ENCODE measurements around the gene SGCD.
"Not testable (repeated sequence)": the region's sequence is repeated elsewhere in the genome, so short reads cannot be mapped to it uniquely, and the experiment has no call there.

The SGCD gene

DNA sequence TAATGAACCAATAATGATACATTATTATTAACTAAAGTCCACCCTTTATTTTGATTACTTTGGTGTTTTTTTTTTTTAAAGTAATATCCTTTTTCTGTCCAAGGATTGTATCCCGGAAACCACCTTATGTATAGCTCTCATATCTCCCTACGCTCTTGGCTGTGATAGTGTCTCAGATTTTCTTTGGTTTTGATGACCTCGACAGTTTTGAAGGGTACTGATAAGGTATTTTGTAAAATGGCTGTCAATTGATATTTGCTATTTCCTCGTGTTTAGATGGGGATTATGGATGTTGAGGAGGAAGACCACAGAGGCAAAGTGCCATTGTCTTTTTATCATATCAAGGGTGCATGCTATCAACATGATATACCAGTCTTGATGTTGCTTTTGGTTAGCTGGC lies 259.0 kb downstream of the SGCD start:
- no peak for TF ChIP-seq POLR2A (IDR thresholded peaks at IDR 0.05; ENCODE audit: low read depth, low read length)
- no peak for FAIRE-seq
- no peak for DNase-seq (ENCODE audit: insufficient read length, low spot score)

DNA sequence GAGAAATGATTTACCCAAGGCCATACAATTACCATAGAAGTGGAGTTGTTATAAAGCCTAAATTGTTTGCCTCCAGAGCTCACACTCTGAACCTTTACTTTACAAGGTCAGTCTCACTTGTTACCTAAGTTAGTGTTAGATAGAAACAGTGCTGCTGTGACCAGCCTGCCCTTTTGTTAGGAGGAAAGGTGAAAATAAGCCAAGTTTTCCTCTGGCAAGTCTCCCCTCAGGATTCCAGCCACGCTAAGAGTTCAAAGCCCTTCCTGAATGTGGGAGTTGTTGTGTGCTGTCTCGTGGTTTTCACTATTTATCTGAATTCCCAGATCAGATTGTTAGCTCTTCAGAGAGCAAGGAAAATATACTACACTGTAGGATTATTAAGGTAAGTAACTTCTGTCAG lies 260.0 kb downstream of the SGCD start:
- DNase-seq (ENCODE audit: insufficient read length, low spot score) (no peak), FAIRE-seq (no peak)
- no peak for TF ChIP-seq POLR2A (IDR thresholded peaks at IDR 0.05; ENCODE audit: low read depth, low read length)

DNA sequence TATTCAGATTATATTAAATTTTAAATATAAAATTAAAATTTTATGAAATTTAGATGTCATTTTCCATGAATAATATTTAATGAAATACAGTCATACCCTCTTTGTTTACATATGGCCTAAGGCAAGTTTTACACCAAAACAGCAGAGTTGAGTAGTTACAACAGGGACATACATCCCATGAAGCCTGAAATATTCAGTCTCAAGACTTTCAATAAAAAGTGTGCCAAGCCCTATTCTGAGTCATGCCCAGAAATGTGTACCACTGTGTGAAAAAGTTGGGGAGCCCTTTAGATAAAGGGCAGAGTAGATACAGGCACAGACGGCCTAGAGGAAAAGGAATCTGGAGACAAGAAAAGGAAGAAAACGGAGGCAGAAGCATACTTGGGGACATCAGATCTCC lies 261.3 kb downstream of the SGCD start:
- FAIRE-seq (no peak), DNase-seq (ENCODE audit: insufficient read length, low spot score) (no peak)
- no peak for TF ChIP-seq POLR2A (IDR thresholded peaks at IDR 0.05; ENCODE audit: low read depth, low read length)

DNA sequence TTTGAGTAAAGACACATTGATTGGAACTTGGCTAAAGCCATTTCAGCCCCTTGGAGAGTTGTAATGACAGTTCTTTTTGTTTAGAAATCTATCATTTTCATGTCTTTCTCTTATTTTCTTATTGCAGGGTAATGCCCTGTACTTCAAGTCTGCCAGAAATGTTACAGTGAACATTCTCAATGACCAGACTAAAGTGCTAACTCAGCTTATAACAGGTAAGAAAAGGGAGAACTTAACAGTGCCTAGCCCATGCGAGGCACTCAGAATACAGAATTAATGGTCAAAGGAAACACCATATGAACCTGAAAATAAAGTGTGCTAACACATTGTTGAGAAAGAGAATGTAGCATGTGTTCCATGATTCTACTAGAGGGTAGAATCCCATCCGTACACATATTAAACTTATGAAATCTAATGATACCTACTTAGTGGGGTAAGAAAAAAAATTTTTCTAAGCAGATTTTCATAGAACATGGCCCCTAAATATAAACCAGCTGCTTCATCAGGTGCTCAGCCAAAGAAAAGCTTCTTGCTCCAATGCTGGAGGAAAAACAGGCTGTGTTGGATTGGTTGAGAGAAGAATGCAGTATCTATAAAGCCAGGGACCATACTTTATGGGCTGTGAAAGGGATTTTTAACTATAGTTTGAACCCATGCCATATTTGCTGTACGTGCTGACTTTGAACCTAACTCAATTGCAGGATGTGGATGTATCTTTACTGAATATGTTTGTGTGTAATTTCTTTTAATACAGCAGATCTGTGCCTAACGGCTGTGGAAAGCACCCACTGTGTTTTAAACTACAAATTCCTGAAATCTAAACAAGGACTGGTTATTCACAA lies 262.4 kb downstream of the SGCD start:
- TF ChIP-seq POLR2A (IDR thresholded peaks at IDR 0.05; ENCODE audit: low read depth, low read length): no peak
- DNase-seq (ENCODE audit: insufficient read length, low spot score): no peak
- no peak for FAIRE-seq

DNA sequence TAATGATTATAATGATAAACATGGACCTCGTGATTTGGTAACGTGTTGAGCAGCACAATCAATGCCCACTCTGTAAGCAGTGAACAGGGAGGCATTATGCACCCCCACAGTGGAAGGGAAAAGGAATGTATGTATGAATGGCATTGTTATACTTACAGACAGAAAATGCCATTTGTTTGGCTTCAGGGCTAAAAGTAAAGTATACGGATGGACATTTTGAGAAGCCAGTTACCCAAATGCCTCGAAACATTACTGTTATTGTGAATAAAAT lies 262.9 kb downstream of the SGCD start:
- FAIRE-seq: no peak
- no peak for DNase-seq (ENCODE audit: insufficient read length, low spot score)
- no peak for TF ChIP-seq POLR2A (IDR thresholded peaks at IDR 0.05; ENCODE audit: low read depth, low read length)

DNA sequence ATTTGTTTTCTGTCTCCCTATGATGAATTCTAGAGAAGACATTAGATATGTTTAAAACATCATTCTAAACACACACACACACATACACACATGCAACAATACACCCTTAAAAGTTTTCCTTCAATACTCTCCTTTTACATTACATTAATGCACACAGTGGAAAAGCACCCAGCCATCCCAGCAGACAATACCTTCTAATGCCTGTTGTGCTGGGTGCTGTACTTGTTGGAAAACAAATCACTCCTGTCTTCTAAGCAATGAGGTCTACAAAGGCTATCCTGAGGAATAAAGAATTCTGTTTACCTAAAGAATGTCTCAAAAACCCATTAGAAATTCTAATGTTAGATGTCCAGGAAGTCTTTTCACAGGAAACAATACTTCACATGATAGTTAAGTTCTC lies 264.0 kb downstream of the SGCD start:
- DNase-seq (ENCODE audit: insufficient read length, low spot score) (no peak), FAIRE-seq (no peak)
- TF ChIP-seq POLR2A (IDR thresholded peaks at IDR 0.05; ENCODE audit: low read depth, low read length): no peak

DNA sequence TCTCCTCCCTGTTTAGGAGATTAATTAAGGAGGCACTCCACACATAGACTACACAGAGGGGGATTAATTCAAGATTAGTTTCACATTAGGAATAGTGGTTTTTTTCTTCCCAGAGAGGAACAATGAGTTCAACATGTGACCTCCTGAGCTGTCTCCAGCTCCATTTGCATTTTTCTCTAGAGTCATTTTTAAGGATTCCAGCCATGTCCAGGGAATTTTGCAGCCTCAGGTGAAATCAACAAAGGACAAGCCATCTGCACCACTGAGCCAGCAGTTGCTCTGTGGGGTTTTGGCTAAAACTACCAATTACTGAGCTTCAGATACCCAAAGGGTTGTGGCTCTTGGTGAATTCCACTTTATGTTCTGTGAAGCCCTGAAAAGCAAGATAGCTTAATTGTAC lies 264.7 kb downstream of the SGCD start:
- no peak for DNase-seq (ENCODE audit: insufficient read length, low spot score)
- no peak for TF ChIP-seq POLR2A (IDR thresholded peaks at IDR 0.05; ENCODE audit: low read depth, low read length)
- FAIRE-seq: no peak

DNA sequence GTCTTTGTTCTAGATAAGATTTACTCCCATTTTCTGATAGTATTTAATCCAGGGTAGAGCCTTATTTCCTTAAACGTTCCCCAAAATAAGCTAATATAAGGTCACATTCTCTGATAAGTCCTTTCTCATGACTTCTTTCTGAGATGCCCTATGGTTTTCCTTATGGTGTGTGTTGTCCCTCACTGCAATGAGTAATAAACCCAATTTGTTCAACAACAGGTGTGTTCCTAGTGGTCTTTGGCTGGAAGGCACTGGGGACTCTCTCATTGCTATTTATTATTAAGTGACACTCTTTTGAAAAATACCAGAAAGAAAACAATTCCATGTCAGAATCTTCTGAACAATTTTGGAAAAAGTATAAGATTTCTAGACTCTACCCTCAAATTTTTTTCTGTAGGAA lies 266.6 kb downstream of the SGCD start:
- DNase-seq (ENCODE audit: insufficient read length, low spot score): no peak
- FAIRE-seq: no peak
- TF ChIP-seq POLR2A (IDR thresholded peaks at IDR 0.05; ENCODE audit: low read depth, low read length): no peak

DNA sequence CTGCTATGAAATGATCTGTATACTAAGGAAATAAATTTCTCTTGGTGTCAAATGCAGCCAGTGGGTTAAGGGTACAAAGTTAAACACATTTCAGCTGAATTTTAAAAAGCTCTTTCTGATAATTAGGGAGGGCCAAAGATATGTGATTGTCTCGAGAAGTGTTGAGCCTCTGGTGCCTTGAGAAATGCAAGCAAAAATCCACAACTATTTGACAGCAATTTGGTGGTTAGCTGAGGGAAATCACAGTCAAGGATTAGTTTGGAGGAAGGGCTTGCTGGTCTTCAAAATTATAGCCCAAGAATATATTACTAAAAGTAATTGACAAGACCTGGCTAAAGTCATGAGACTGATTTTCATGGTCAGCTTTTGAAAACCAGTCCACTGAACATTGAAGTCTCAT lies 267.4 kb downstream of the SGCD start:
- TF ChIP-seq POLR2A (IDR thresholded peaks at IDR 0.05; ENCODE audit: low read depth, low read length): no peak

DNA sequence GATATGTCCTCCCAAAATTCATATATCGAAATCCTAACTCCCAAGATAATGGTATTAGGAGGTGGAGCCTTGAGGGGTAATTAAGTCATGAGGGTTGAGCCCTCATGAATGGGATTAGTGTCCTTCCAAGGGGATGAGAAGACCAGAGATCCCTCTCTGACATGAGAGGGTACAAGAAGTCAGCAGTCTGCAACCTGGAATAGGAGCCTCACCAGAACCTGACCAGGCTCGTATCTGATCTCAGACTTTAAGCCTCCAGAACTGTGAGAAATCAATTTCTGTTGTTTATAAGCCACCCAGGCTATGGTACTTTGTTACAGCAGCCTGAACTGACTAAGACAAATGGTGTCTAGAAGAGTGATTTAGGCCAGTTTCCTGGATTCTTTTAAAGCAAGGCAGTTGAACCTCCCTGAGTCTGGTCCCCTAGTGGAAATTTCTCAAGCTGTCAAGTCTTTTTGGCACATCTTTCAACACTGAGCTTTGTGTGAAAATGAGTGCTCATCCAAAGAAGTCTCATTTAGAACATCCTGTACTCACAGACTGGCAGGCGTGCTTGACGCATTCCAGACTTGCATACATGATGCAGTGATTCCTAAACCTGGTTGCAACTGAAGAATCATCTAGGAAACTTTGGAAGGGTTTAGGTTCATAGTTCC lies 268.3 kb downstream of the SGCD start:
- no peak for FAIRE-seq

More for the DNA sequence above, 267.4 kb downstream of the SGCD start:
- FAIRE-seq (no peak), DNase-seq (ENCODE audit: insufficient read length, low spot score) (no peak)

DNA sequence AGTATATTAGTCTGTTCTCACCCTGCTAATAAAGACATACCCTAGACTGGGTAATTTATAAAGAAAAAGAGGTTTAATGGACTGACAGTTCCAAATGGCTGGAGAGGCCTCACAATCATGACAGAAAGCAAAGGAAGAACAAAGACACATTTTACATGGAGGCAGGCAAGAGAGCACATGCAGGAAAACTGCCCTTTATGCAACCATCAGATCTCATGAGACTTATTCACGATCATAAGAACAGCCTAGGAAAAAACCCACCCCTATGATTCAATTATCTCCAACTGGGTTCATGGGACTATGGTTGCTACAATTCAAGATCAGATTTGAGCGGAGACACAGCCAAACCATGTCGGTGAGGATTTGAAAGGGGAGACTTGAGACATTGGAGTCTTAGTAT lies 270.3 kb downstream of the SGCD start:
- no peak for DNase-seq (ENCODE audit: insufficient read length, low spot score)
- no peak for TF ChIP-seq POLR2A (IDR thresholded peaks at IDR 0.05; ENCODE audit: low read depth, low read length)
- FAIRE-seq: no peak

More for the DNA sequence above, 268.3 kb downstream of the SGCD start:
- no peak for TF ChIP-seq POLR2A (IDR thresholded peaks at IDR 0.05; ENCODE audit: low read depth, low read length)
- no peak for DNase-seq (ENCODE audit: insufficient read length, low spot score)

DNA sequence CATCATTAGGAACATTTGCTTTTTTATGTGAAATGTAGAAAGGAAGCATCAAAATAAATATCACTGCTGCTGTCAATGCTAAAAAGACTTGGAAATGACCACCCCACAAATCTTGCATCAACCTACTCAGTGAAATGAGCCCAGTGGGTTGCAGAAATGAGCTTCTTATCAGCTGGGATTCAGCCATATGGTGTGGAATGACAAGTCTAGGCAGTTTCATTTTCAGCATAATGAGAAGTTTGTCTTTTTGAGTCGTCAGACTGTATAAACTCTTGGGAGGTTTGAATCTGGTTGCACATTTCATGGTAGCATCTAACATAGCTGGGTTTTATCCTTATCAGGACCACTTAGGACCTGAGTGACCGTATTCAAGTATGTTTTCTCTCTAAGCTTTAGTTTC lies 272.0 kb downstream of the SGCD start:
- FAIRE-seq: no peak

DNA sequence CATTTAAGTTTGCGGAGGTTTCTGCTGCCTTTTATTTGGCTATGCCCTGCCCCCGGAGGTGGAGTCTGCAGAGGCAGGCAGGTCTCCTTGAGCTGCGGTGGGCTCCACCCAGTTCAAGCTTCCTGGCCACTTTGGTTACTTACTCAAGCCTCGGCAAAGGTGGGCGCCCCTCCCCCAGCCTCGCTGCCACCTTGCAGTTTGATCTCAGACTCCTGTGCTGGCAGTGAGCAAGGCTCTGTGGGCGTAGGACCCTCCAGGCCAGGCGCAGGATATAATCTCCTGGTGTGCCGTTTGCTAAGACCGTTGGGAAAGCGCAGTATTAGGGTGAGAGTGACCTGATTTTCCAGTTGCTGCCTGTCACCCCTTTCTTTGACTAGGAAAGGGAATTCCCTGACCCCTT lies 283.6 kb downstream of the SGCD start:
- FAIRE-seq: not testable (repeated sequence)

More for the DNA sequence above, 272.0 kb downstream of the SGCD start:
- no peak for DNase-seq (ENCODE audit: insufficient read length, low spot score)
- TF ChIP-seq POLR2A (IDR thresholded peaks at IDR 0.05; ENCODE audit: low read depth, low read length): no peak

DNA sequence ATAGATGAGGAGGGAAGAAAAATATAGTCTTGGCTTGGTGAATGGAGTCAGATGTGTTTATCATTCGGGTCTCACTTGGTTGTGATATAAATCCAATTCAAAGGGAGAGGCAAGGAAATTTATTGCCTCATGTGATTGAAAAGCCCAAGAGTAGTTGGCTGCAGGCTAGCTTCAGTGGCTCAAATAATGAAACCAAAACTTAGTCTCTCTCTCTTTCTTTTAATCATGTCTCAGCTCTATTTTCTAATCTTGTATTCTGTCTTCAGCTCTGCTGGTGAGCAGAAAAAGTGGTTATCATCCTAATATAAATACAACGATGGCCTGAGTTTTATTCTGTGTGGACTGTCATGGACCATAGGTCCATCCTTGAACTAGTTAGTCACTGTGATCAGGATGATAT lies 288.9 kb downstream of the SGCD start:
- TF ChIP-seq POLR2A (IDR thresholded peaks at IDR 0.05; ENCODE audit: low read depth, low read length): no peak
- DNase-seq (ENCODE audit: insufficient read length, low spot score) (no peak), FAIRE-seq (no peak)

More for the DNA sequence above, 283.6 kb downstream of the SGCD start:
- not testable (repeated sequence) for DNase-seq (ENCODE audit: insufficient read length, low spot score)

DNA sequence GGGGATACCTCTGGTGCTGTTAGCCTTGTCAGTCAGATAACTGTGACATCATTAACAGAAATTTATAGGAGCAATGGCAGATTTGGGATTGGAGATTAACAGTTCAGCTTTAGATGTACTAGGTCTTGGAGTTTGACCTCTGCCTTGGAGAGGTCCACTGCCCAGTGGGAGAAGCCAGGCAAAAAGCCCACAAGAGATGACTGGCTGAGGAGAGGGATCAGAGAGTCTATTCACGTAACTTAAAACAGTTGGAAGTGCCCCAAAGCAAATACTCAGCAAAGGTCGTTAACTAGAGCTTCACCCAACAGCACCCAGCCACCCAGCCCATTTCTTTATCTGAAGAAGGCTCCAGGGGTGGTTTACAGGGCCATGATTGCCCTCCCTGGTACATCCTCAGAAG lies 290.5 kb downstream of the SGCD start:
- DNase-seq (ENCODE audit: insufficient read length, low spot score) (no peak), FAIRE-seq (no peak)
- no peak for TF ChIP-seq POLR2A (IDR thresholded peaks at IDR 0.05; ENCODE audit: low read depth, low read length)

Data from H54 (cell line).